ENCODE data around the gene SKIC2.
"Not testable (repeated sequence)": the region's sequence is repeated elsewhere in the genome, so short reads cannot be mapped to it uniquely, and the experiment has no call there.

Gene SKIC2

GRCh38 chr6:32005538-32005880, 46.5 kb downstream of the SKIC2 start:
- not testable (repeated sequence) for DNase-seq

- not testable (repeated sequence) for DNase-seq
Observed at GRCh38 chr6:32005991-32006529, 47.1 kb downstream of the SKIC2 start.

DNA sequence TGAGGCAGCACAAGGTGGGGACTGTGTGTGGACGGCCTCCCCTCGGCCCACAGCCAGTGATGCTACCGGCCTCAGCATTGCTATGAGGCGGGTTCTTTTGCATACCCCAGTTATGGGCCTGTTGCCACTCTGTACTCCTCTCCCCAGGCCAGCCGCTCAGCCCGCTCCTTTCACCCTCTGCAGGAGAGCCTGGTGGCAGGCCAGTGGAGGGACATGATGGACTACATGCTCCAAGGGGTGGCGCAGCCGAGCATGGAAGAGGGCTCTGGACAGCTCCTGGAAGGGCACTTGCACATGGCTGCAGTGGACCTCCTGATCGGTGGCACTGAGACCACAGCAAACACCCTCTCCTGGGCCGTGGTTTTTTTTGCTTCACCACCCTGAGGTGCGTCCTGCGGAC, 48.1 kb downstream of the SKIC2 start:
- not testable (repeated sequence) for DNase-seq

GRCh38 chr6:32008037-32008436, 49.1 kb downstream of the SKIC2 start:
- not testable (repeated sequence) for DNase-seq

DNA sequence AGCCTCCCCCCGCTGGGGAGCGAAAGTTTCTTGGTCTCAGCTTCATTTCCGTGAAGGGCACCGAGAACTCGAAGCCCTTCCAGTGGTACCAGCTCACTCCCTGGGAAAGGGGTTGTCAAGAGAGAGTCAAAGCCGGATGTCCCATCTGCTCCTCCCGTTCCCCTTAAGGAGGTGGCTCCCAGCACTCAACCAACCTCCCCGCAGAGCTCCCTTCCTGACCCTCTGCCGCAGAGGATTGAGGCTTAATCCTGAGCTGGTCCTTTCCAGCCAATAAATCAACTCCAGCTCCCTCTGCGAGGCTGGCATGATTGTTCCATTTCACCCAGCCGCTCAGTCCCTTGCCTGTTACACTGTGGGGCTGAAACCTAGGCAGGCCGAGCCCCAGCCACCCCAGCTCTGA, 49.6 kb downstream of the SKIC2 start:
- DNase-seq: not testable (repeated sequence)

GRCh38 chr6:32009537-32009936, 50.6 kb downstream of the SKIC2 start:
- not testable (repeated sequence) for DNase-seq

- DNase-seq: not testable (repeated sequence)
Observed at GRCh38 chr6:32010856-32011530, 52.0 kb downstream of the SKIC2 start.

DNA sequence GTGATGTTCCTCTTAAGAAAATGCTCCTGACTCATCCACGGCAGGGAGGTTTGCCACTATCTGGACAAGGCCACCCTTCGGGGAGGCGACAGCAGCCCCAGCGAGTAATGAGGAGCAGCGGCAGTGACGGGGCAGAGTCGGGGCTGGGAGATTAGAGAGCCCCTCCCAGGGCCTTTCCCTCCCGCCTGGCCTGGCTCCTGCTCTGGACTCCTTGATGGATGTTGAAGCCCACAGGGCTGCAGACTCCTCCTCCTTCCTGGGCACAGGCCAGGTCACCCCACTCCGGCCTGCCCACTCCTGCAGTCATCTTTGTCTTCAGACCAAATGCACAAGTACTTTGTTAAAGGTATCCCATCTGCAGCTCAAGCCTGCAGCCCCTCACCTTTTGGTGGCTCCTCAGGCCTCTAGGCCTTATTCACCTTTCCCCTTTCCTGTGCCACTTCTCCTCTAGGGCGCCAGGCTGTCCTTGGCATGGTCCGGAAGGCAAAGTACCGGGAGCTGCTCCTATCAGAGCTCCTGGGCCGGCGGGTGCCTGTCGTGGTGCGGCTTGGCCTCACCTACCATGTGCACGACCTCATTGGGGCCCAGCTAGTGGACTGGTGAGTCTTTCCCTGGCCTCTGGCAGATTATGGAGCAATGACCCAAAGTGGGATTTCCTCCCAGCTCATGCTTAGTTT, 54.1 kb downstream of the SKIC2 start:
- DNase-seq: not testable (repeated sequence)

DNA sequence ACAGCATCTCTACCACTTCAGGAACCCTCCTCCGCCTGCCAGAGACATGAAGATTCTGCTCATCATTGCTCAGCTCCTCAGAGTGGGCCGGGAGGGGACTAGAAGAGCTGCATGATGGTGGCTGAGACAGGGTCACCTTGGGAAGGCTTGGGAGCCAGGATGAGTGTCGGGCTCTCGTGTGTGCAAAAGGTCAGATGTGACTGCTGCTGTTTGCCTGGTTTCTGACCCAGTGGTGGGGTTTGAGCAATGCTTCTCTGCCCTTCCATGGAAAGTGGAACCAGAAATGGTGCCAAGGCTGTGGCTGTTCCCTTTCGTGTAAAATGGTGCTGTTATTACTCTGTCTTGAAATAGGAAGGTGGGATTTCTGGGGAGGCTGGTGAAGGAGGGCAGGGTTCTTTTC, 54.8 kb downstream of the SKIC2 start:
- DNase-seq: not testable (repeated sequence)

GRCh38 chr6:32014547-32014946, 55.6 kb downstream of the SKIC2 start, which contains the start of gene C4B:
Gene C4B (plus strand): TSS chr6:32014795. CDS start chr6:32014846, 51 bp downstream.
- not testable (repeated sequence) for DNase-seq

All from amniotic stem cell (primary cell).